Activated naive CD4-positive, alpha-beta T cell treated with anti-CD3 and anti-CD28 coated beads, Interleukin-2, amount 50 U/mL, for 72 hours (primary cell): Measurements from ENCODE around the gene ARRB1. TPM values are rescaled to one million over a fixed set of nuclear protein-coding genes. Genes with fewer than 3 reads are reported as not detected.
A peak's percentile ranks its signal among the peaks of the same experiment; 100 is the strongest.

Experiments used
- ATAC-seq, 2 donors: fragments of 150-1000 bp; cut with Tn5 transposase; 2 replicates each; pipeline ENCODE4 v1.10.0; 2021; ENCODE audit warnings: mild to moderate bottlenecking in 2 of 2, moderate library complexity in 2 of 2
- DNase-seq, 2 donors: peaks; one replicate each; pipeline ENCODE4 v3.0.0; 2021 to 2022; ENCODE audit warnings: low spot score in 2 of 2
- H3K27ac Mint-ChIP-seq, 2 donors: one replicate each; pipeline ENCODE4 v1.8.0; 2022; ENCODE audit warnings: mild to moderate bottlenecking in 2 of 2, mixed read lengths in 2 of 2
- H3K36me3 Mint-ChIP-seq, 2 donors: one replicate each; pipeline ENCODE4 v1.8.0; 2022; ENCODE audit warnings: mixed read lengths in 2 of 2
- H3K9me3 Mint-ChIP-seq, 2 donors: one replicate each; pipeline ENCODE4 v1.8.0; 2022; ENCODE audit warnings: mixed read lengths in 2 of 2
- total RNA-seq, 2 donors: library from RNA; stranded (reverse); gene quantifications; one replicate each; pipeline ENCODE4 v1.2.3, GENCODE V29; 2022

The ARRB1 gene
- total RNA-seq, 2 donors from 2014 or later: 11.5 to 28.9 TPM

DNA sequence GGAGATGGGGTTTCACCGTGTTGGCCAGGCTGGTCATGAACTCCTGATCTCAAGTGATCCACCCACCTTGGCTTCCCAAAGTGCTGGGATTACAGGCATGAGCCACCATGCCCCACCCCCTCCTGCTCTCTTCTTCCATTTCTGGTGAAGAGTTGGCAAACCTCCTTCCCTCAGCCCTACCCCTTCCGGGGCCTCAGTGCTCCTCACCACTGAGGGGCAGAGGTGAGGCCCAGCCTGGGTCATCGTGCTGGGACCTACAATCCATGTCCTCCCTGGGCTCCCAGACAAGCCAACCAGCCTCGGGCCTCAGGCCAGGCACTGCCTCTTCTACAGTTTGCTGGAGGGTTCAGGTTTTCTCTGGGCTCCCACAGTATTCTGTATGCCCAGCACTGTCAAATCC, 125.7 kb downstream of the ARRB1 start:
- no peaks in the 10 kb centered on the region for H3K36me3 Mint-ChIP-seq
- DNase-seq (no peak), ATAC-seq (no peak)
- H3K9me3 Mint-ChIP-seq: no peaks in the 10 kb centered on the region
- no peak overlapping the region for H3K27ac Mint-ChIP-seq

DNA sequence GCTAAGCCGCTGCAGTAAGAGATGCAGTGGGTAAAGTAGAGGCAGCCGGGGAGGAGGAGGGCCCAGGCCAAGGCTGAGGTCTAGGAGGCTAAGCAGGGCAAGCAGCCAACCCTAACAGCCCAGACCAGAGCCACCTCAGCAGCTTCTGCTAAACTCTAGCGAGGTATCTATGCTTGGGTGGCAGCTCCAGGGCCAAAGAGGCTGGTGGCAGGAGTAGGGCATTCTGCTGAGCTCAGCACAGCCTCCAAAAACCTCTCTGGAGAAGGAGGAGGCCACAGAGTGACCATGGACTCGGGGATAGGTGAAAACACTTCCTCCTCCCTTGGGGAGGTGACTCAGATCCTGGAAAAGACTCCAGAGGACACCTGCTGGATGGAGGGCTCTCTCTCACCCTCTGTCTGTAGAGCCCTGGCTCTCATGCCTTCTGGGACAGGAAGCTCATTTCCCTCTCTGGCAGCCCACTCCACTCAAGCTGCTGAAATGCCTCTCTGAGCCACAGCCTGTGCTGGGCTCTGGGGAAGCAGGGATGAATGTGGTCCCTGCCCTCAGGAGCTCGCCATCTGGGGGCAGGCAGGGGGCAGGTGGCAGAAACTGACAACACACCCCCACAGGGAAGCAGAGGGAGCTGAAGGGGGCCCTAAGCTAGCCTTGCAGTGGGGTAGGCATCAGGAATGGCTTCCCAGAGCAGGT, 127.4 kb downstream of the ARRB1 start:
- H3K27ac Mint-ChIP-seq: no peak overlapping the region
- no peak for ATAC-seq
- no peak for DNase-seq
- H3K9me3 Mint-ChIP-seq: no peaks in the 10 kb centered on the region
- H3K36me3 Mint-ChIP-seq: no peaks in the 10 kb centered on the region

GRCh38 chr11:75219869-75220268, 131.6 kb downstream of the ARRB1 start:
- no peak overlapping the region for H3K27ac Mint-ChIP-seq
- ATAC-seq (no peak), DNase-seq (no peak)
- peaks cover 0 to 4% of the 10 kb centered on the region in 2 donors for H3K9me3 Mint-ChIP-seq
- H3K36me3 Mint-ChIP-seq: no peaks in the 10 kb centered on the region

- no peak for DNase-seq
- no peak for ATAC-seq
- Mint-ChIP-seq H3K27ac (no peak overlapping the region), H3K36me3 (no peaks in the 10 kb centered on the region), H3K9me3 (peaks cover 0 to 4% of the 10 kb centered on the region in 2 donors)
These were observed 136.6 kb downstream of the ARRB1 start for GRCh38 chr11:75214843-75215242.

DNA sequence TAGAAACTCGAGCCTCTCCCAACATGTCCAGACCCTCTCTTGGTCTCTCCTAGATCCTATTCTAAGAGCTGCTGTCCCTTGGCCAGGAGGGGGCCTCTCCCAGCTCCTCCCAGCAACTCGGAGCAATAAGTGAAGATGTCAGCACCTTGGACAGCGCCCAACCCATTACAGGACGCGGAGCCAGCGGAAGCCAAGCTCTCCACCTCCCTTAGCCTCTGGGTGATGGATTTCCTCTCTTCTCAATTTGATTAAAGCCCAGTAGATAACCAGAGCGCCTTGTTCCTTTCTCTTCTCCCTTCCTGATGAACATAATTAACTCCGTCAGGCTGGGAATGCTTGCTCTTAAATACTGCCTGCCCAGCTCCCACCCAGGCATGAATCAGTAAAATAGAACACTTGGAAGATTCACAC, 137.0 kb downstream of the ARRB1 start:
- peak; percentile 48 to 68 for ATAC-seq

More for the DNA sequence above, 137.0 kb downstream of the ARRB1 start:
- H3K9me3 Mint-ChIP-seq: peaks cover 0 to 4% of the 10 kb centered on the region in 2 donors
- DNase-seq: peak in 1 of 2 donors; percentile 81
- H3K36me3 Mint-ChIP-seq: no peaks in the 10 kb centered on the region
- peak overlapping the region in 1 of 2 donors; percentile 67 for H3K27ac Mint-ChIP-seq

Other genes starting within 250 kb of the ARRB1 start
- gene SLCO2B1, start 200.6 kb downstream of the ARRB1 start, total RNA-seq: not detected
- gene TPBGL, start 110.9 kb downstream of the ARRB1 start, total RNA-seq: under 1 TPM; 0.07 to 0.68 TPM
- gene RPS3, start 47.9 kb upstream of the ARRB1 start, total RNA-seq: 1,000 to 10,000 TPM; 4,688 to 5,066 TPM
- gene KLHL35, start 81.5 kb upstream of the ARRB1 start, total RNA-seq: under 1 TPM in 1 of 2 donors, not detected in 1; 0.89 TPM
- gene GDPD5, start 174.3 kb upstream of the ARRB1 start, total RNA-seq: 10 to 100 TPM; 13.4 to 22.7 TPM
- gene SERPINH1, start 210.6 kb upstream of the ARRB1 start, total RNA-seq: 10 to 100 TPM in 1 of 2 donors, 1 to 10 TPM in 1; 8.2 to 24.5 TPM